ENCODE results near the gene MBNL1. TPM values are rescaled to one million over a fixed set of nuclear protein-coding genes. Genes with fewer than 3 reads are reported as not detected.
"Not testable (repeated sequence)": the region's sequence is repeated elsewhere in the genome, so short reads cannot be mapped to it uniquely, and the experiment has no call there.

Gene MBNL1
- polyA plus RNA-seq, 1 donor: 57.8 TPM

DNA sequence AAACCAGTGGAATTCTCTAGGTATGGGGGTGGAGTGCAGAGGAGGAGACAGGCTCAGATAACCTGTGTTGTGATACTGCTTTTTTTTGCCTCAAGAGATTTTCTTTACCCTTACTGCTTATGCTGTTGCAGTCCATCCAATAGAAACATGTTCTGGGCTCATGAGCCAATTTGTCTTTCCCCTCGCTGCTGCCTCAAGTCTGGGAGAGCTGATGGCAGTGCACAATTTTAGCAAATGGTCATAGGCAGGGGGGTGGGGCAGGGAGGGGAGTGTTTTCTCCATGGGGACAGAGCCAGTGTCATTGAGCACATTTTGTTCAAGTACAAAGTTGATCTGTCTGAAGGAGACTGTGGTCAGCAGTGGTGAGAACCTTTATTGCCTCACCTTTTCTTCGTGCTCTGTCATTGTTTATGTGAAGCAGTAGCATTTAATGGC, 134.9 kb downstream of the MBNL1 start:
- no peak for DNase-seq (ENCODE audit: low read depth)

GRCh38 chr3:152404976-152405375, 136.2 kb downstream of the MBNL1 start:
- no peak for DNase-seq (ENCODE audit: low read depth)

DNA sequence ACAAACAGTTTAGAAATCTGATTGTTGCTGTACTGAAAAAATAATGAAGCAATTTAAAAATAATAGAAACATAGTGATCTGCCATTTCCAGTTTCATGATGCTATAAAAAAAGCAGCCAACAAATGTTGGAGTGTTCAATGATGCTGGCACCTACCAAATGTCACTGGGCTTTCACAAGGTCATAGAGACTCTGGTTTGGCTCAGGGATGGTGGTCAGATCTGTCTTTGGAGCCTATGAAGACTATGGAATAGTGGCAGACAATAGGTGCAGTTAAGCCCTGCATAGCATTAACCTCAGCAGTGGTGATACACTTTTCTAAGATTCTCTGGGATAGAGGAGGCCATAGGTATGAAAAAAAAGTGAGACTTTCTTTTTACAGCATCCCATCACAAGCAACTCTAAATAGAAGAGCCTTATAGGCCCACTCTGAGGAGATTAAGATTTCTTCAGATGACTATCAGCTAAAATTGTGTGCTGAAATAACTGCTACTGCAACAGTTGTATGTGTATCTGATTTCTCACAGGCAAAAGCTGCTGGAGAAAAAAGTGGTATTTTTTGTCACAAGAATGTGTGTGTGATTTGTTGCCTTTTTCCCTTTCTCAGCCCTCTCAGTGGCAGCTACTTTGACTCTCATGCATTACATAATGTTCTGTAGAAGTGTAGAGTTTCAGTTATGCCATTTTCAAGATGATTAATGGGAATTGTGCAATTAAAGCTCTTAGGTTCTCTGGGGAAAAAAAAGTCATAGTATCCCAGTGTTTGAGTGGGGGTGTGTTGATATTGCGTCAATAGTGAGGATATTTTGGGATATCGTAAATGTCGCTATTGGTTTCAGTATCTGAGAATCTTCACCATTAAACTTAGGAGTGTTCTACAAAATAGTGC, 137.4 kb downstream of the MBNL1 start:
- DNase-seq (ENCODE audit: low read depth): no peak

GRCh38 chr3:152413240-152413639, 144.5 kb downstream of the MBNL1 start:
- no peak for DNase-seq (ENCODE audit: low read depth)

- DNase-seq (ENCODE audit: low read depth): no peak
Observed at GRCh38 chr3:152416808-152417580, 148.3 kb downstream of the MBNL1 start.

- DNase-seq (ENCODE audit: low read depth): no peak
Observed at GRCh38 chr3:152419748-152420147, 151.0 kb downstream of the MBNL1 start.

- DNase-seq (ENCODE audit: low read depth): no peak
Observed at GRCh38 chr3:152421162-152421561, 152.4 kb downstream of the MBNL1 start.

- DNase-seq (ENCODE audit: low read depth): no peak
Observed at GRCh38 chr3:152426393-152426792, 157.7 kb downstream of the MBNL1 start.

- DNase-seq (ENCODE audit: low read depth): no peak
Observed at GRCh38 chr3:152428577-152428976, 159.8 kb downstream of the MBNL1 start.

DNA sequence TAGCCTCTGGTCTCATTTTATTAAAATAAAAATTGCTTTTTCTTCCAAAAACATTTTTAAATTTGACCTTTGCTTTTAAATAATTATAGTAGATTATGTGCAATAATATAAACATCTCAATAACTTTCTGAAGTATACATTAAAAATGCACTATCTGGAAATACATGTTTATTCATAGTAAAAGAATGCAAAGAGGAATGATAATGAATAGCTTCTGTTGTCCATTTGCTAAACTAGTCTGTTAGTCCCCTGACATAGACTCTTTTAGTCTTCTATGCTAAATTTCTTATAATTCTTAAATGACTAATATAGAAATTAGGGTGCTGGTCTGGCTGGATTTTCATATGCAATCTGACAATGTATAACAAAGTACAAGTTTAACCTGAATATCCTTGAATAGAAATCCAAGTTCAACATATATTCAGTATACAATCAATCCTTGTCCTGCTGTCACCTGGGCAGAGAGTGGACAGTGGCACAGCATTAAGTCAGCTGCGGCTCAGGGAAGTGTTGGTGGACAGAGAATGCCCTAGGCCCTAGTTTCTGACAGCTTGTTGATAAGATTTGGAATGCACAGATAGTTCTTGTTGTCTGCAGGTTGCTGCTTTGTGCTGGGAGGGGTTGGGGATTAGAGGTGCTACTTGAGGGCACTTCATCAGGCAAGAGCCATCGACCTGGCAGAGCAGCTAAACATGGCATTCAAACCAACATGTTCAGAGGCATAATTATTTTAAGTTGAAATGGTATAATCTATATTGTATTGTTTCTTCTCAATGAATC, 161.7 kb downstream of the MBNL1 start:
- no peak for DNase-seq (ENCODE audit: low read depth)

- DNase-seq (ENCODE audit: low read depth): no peak
Observed at GRCh38 chr3:152434142-152434541, 165.4 kb downstream of the MBNL1 start.

DNA sequence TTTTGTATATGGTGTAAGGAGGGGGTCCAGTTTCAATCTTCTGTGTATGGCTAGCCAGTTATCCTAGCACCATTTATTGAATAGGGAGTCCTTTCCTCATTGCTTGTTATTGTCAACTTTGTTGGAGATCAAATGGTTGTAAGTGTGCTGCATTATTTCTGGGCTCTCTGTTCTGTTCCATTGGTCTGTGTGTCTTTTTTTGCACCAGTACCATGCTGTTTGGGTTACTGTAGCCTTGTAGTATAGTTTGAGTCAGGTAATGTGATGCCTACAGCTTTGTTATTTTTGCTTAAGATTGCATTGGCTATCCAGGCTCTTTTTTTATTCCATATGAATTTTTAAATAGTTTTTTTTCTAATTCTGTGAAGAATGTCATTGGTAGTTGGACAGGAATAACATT, 166.5 kb downstream of the MBNL1 start:
- DNase-seq (ENCODE audit: low read depth): not testable (repeated sequence)

DNA sequence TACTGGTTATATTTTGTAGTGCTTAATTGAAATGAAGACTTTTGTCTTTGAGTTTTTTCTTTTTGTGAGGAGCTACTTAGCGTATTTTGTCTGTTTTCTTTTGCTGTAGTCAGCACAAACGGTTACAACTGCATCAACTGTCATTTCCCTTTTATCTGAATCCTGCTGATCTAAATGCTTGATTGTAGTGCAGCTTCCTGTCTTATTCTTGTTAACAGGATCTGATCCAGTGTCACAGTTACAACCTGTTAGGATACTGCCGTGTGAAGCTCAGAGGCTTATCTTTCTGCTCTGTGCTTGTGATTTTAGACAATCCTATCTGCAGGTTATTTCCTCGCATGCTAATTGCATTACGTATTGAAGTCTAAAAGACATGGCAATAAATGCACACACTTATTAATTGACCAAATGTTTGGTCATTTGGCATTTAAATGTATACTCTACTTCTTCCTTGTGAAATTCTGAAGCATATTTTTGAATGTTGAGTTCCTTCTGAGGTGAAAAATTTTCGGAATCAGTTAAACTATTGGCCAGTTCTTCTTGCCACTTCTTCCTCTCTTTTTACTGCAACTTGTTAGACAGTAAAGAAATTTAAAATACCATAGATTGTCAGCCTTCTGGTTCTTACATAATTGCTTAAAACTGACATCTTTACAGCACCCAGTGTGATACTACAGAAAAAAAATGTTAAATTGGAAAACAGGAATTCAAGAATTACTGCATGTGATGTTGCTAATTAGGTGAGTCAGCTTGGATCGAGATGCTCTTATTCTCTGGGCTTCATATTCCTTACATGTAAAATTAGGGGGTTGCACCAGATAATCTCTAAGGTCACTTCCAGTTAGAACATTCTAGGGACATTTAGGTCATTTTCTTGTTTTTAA, 168.2 kb downstream of the MBNL1 start:
- no peak for DNase-seq (ENCODE audit: low read depth)

DNA sequence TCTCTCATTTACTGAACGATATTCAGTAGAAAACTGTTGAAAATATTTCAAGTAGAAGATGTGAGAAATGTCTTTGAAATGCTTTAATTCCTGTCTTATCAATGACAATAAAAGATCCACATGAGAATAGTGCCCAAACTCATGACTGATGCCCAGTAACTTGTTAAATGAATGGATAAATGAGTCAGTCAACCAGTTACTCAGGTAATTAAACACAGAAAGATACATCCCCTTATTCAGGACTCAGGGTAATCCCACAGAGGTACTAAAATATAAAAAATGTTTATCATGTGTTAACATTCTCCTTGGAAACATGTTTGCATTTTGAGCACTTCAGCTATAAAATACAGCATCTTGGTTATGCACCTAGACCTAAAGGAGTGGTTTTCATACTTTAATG, 169.5 kb downstream of the MBNL1 start:
- no peak for DNase-seq (ENCODE audit: low read depth)

- DNase-seq (ENCODE audit: low read depth): no peak
Observed at GRCh38 chr3:152438706-152439105, 170.0 kb downstream of the MBNL1 start.

DNA sequence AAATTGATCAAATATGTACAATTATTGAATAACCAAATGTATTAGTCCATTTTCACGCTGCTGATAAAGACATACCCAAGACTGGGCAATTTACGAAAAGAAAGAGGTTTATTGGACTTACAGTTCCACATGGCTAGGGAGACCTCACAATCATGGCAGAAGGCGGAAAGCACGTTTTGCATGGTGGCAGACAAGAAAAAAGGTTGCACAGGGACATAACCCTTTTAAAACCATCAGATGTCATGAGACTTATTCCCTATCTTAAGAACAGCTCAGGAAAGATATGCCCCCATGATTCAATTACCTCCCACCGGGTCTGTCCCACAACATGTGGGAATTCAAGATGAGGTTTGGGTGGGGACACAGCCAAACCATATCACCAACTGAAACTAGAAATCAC, 171.5 kb downstream of the MBNL1 start:
- not testable (repeated sequence) for DNase-seq (ENCODE audit: low read depth)

GRCh38 chr3:152443212-152444023, 174.7 kb downstream of the MBNL1 start:
- no peak for DNase-seq (ENCODE audit: low read depth)

- peak; percentile 19 for DNase-seq (ENCODE audit: low read depth)
Observed at GRCh38 chr3:152444029-152444641, 175.4 kb downstream of the MBNL1 start.

DNA sequence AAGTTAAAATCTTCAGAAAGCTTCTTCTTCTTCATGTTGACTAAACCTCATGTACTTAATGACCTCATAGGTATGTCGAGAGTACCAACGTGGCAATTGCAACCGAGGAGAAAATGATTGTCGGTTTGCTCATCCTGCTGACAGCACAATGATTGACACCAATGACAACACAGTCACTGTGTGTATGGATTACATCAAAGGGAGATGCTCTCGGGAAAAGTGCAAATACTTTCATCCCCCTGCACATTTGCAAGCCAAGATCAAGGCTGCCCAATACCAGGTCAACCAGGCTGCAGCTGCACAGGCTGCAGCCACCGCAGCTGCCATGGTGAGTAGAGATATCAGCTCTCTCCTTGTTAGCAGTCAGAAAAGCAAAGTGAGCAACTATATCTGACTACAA, 176.5 kb downstream of the MBNL1 start:
- DNase-seq (ENCODE audit: low read depth): no peak

GRCh38 chr3:152446495-152446894, 177.8 kb downstream of the MBNL1 start:
- no peak for DNase-seq (ENCODE audit: low read depth)

Measured in forelimb muscle (tissue), 1 donor.